ENCODE data around the gene SUGCT.

SUGCT gene

GRCh38 chr7:40800771-40801170 is 666.0 kb downstream of the SUGCT start:
- no peak for DNase-seq

- DNase-seq, result no peak
These were observed 667.7 kb downstream of the SUGCT start for GRCh38 chr7:40802497-40802896.

- no peak for DNase-seq
These were observed 669.8 kb downstream of the SUGCT start for GRCh38 chr7:40804477-40805215.

DNA sequence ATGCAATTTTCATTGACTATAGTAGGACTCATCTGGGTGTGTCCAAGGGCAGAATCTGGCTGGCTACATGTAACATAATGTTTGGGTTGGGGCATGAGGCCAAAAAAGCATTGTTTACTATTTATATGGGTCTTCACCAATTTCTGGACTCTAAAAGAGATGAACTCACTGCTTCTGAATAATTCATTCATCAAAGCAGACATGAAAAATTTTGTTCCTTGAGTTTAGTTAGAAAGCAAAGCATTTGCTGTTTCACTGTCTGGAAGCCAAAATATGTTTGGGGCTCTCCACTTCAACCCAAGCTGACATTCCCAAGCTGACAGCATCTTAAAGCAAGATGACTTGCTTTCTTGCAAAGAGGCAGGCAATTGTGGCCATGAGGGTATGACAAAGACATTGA is 670.6 kb downstream of the SUGCT start:
- no peak for DNase-seq

- no peak for DNase-seq
These were observed 673.7 kb downstream of the SUGCT start for GRCh38 chr7:40808378-40808942.

GRCh38 chr7:40810274-40810673 is 675.5 kb downstream of the SUGCT start:
- DNase-seq, result no peak

DNA sequence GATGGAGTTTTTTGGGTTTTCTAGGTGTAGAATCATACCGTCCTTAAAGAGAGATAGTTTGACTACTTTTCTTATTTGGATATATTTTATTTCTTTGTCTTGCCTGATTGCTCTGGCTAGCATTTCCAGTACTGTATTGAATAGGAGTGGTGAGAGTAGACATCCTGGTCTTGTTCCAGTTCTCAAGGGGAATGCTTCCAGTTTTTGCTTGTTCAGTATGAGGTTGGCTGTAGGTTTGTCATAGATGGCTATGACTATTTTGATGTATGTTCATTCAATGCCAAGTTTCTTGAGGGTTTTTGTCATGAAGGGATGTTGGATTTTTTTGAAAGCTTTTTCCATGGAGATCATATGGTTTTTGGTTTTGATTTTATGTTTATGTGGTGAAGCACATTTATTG is 676.9 kb downstream of the SUGCT start:
- DNase-seq, result no peak

GRCh38 chr7:40815022-40815421 is 680.2 kb downstream of the SUGCT start:
- no peak for DNase-seq

DNA sequence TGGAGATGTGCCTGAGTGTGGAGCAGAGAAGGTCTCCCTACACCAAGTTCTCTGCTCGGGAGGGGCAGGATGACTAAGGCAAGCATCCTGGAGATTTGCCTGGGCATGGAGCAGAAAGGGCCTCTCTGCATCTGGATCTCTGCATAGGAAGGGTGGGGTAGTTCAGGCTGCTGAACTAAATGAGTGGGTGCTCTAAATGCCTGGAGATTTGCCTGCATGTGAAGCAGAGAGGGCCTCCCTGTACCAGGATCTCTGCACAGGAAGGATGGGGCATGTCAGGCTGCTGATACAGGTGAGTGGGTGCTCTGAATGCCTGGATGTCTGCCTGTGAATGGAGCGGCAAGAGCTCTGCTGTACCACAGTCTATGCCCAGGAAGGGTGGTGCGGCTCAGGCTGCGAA is 680.7 kb downstream of the SUGCT start:
- DNase-seq, result no peak

- no peak for DNase-seq
These were observed 688.1 kb downstream of the SUGCT start for GRCh38 chr7:40822861-40823260.

GRCh38 chr7:40824461-40824860 is 689.7 kb downstream of the SUGCT start:
- DNase-seq, result no peak

- no peak for DNase-seq
These were observed 691.8 kb downstream of the SUGCT start for GRCh38 chr7:40826411-40827221.

DNA sequence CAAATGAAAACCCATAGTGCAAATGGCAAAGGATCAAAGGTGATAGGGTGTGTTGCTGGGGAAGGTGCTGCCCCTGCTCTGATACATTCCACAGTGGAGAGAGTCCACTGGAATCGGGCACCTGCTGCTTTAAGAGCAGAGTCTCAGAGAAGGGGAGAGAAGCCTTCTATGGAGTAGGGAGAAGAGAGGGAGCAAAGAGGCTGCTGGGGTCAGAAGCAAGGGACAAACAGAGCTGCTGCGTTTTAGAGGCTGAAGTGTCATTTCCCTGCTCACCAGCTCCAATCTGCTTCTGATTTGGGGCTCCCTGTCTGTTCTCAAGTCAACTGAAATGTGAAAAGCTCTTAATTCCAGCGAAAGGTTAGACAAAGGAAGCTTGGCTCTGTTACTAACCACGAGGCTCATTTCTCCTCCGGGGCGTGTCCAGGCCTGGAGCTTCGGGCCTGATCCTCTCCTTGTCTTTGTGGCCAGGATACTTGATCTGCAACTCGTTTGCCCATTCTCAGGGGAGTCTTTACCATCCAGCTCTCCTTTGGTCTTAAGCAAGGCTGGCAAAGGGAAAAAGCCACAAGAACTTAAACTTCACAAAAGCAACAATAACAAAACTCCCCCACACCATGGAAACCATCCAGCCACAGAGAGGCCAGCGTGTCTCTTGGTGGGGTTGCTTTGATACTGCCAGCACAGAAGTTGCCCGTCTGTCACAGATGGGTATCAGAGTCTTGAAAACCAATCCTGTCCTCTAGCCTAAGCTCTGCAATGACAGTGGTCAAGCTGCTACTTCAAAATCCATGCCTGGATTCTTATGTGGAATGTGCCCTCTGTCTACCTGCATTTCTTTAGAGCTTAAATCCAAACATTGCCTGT is 692.6 kb downstream of the SUGCT start:
- no peak for DNase-seq

DNA sequence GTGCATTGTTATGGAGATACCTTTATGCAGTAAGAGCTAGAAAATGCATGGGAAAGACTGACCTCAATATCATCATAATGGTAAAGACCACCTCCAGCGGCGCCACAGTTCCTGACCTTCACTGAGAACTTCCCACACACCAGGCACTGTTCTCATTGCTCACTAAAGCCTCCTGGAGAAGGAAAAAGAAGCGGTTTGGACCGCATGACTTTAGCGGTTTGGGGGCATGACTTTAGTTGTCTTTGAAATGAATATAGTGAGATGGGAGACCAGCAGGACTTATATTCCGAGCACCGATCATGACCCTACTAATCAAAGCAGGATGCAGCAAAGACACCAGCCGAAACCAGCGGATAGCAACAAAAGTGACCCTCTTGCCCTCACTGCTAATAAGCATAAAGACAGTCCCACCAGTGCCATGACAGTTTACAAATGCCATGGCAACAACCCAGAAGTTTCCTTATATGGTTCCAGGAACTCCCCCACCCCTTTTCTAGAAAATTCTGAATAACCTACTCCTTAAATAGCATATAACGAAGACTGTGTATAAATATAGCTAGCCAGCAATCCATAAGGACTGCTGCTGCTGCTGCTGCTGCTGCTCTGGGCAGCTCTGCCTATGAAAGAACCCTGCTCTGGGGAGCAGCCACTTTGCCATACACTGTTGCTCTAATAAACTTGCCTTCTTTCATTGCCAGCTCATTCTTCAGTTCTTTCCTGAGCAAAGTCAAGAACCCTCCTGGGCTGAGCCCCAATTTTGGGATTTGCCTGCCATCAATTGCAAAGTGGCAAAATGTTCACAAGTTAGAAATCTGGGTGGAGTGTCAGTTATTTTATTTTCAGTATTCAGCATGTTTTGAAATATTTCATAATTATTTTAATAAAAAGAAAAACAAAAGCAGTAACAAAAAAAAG is 694.1 kb downstream of the SUGCT start:
- no peak for DNase-seq

DNA sequence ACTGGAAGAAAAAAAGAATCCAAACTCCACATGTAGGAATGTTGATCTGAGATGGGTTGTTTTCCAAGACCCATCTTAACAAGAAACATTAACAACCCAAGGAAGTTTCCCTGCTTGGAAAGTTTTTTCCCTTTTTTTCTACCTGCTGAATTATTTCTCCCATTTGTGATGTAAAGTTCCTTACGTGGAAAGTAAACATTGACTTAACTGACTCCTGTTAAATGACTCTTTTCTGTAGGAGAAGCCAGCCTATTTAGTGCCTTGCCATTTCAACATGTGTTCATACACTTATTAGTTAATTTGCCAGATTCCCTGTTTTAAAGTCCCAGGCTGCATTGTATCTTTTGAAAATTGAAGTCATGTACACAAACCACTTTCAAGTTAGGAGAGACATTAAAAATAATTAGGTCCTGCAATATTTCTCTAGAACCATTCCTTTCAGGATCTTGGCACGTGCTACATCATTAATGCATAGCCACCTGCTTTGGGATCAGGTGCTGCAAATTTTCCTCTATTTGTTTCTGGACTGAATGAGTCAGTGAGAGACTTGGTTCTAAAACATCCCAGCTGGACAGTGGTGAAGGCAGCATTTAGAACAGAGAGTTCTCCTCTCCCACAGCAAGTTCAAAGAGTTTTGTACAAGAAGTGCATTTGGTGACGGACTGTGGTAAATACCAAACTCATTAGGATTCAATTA is 698.5 kb downstream of the SUGCT start:
- DNase-seq, result no peak

- DNase-seq, result no peak
These were observed 699.1 kb downstream of the SUGCT start for GRCh38 chr7:40833888-40834234.

DNA sequence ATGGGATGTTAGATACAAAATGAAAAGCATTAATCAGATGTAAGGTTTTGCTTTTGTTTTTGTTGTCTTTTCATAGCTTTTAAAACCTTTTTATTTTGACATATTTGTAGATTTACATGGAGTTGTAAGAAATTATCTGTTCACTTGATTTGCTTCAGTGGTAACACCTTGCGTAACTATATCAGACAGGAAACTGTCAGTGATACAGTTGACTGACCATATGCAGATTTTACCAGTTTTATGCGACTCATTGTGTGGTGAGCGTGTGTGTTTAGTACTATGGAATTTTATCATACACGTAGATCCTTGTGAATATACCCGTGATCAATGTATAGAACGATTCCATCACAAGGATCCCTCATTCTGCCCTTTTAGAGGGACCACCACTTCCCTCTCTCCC is 701.4 kb downstream of the SUGCT start:
- DNase-seq, result no peak

DNA sequence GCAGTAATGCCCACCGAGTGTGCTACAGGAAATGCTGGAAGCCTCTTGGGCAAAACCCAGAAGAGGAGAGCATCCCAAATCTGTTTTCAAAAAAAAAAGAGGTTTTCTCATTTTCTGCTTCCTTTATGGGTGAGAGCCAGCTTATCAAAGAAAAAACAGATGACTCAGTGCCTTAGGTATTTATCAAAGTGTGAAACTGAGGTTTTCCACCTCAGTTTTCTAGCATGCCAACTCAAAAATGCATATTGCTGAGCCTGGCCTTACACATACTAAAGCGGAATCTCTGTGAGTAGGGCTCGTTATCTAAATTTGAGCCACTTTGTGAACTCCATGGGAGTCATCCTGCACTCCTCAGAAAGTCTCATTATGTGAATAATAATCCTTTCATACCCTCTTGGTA is 705.1 kb downstream of the SUGCT start:
- no peak for DNase-seq

GRCh38 chr7:40840990-40841389 is 706.2 kb downstream of the SUGCT start:
- DNase-seq, result no peak

DNA sequence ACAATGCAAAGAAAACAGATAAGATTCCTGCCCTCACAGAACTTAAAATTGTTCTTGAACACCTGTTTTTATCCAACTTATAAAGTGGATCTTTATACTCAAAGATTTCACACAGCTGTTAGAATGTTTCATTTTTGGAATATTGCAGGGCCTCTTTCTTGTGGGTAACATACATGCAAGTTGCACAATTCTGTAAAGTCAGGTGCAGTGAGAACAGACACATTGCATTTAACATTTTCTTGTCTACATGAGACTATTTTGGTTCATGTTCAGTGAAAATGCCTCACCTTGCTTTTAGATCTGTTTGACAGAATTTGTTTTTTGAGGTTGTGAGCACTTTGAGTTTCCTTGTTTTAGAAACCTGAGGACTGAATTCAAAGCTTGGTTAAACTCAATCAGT is 707.8 kb downstream of the SUGCT start:
- DNase-seq, result no peak

DNA sequence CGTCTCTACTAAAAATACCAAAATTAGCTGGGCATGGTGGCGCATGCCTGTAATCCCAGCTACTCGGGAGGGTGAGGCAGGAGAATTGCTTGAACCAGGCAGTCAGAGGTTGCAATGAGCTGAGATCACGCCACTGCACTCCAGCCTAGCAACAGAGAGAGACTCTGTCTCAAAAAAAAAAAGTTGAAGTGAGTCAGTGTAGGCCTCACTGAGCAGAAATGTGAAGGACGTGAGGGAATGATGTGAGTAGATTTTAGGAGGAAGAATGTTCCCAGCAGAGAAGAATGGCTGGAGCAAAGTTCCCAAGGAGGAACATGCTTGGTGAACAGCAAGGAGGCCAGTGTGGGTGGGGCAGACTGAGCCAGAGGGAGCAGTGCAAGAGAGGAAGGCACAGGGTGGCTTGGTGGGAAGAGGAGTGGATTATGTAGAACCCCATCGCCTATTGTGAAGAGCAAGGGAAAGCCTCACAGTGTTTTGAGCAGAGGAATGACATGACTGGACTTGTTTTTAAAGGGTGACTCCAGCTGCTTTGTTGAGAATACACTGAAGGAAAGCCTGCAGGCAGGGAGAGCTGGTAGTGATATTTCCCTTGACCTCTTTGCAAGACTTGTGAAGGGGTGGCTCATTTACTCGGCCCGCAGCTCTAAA is 708.7 kb downstream of the SUGCT start:
- DNase-seq, result no peak
